SJSA1 (cell line): Measurements from ENCODE around the gene TBATA. TPM values are rescaled to one million over a fixed set of nuclear protein-coding genes. Genes with fewer than 3 reads are reported as not detected.

Experiments used
- DNase-seq, 2 experiments: peaks; one replicate each; pipeline ENCODE4 v3.0.0-alpha.2; 2015 to 2020; ENCODE audit warnings: low spot score in 2 of 2, low read depth in 1 of 2
- H3K27ac ChIP-seq: fragments of 250-450 bp; sonication (Bioruptor Pico); 2 replicates; pipeline ENCODE4 v1.5.1; 2020; ENCODE audit warnings: mild to moderate bottlenecking, moderate library complexity
- H3K27me3 ChIP-seq: fragments of 250-450 bp; sonication (Bioruptor Pico); replicated peaks from 2 replicates; pipeline ENCODE4 v1.5.1; 2020; ENCODE audit warnings: mild to moderate bottlenecking, moderate library complexity
- H3K36me3 ChIP-seq: fragments of 250-450 bp; sonication (Bioruptor Pico); 2 replicates; pipeline ENCODE4 v1.5.1; 2020; ENCODE audit warnings: mild to moderate bottlenecking
- H3K4me1 ChIP-seq: fragments of 250-450 bp; sonication (Bioruptor Pico); replicated peaks from 2 replicates; pipeline ENCODE4 v1.6.1; 2021; ENCODE audit warnings: mild to moderate bottlenecking
- H3K4me3 ChIP-seq: fragments of 250-450 bp; sonication (Bioruptor Pico); 2 replicates; pipeline ENCODE4 v1.5.1; 2020; ENCODE audit warnings: mild to moderate bottlenecking
- H3K9me3 ChIP-seq: fragments of 250-450 bp; sonication (Bioruptor Pico); replicated peaks from 2 replicates; pipeline ENCODE4 v1.5.1; 2020; ENCODE audit warnings: mild to moderate bottlenecking
- total RNA-seq: library from RNA; depleted of rRNA; stranded (reverse); fragments of >200 nt; shearing (Covaris generic); gene quantifications from 2 replicates; pipeline ENCODE4 v1.2.3, GENCODE V29; 2014

TBATA gene
- total RNA-seq, 1 experiment from 2014 or later: not detected

- Histone ChIP-seq H3K27me3 (no peaks in the 10 kb centered on the region), H3K4me1 (no peaks in the 10 kb centered on the region), H3K27ac (no peak overlapping the region), H3K36me3 (no peaks in the 10 kb centered on the region), H3K4me3 (no peak overlapping the region), H3K9me3 (no peaks in the 10 kb centered on the region)
- DNase-seq: no peak
These were observed 5.4 kb downstream of the TBATA start for GRCh38 chr10:70779511-70780369.

DNA sequence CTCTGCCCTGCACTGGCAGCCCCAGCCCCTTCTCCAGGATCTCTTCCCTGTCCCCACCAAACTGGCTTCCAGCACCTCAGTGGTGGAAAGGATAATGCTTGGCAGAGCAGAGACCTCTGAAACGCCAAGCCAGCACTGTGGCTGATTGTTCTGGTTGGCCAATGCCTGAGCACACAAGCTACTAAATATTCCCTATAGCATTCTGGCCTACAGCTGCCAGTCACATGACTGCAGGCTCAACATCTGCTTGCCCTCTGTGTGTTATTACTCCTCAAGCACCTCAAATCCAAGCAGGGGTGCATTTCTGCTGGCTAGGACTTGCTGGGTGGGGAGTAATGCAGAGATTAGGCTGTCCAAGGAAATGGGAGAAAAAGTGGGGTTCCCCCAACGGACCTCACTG lies 6.1 kb downstream of the TBATA start:
- DNase-seq: peak in 1 of 2 experiments; percentile 38
- no peak overlapping the region for H3K27ac ChIP-seq
- no peaks in the 10 kb centered on the region for H3K36me3 ChIP-seq
- H3K27me3 ChIP-seq: no peaks in the 10 kb centered on the region
- H3K9me3 ChIP-seq: no peaks in the 10 kb centered on the region
- no peak overlapping the region for H3K4me3 ChIP-seq
- H3K4me1 ChIP-seq: no peaks in the 10 kb centered on the region

GRCh38 chr10:70778267-70778924 lies 6.8 kb downstream of the TBATA start:
- Histone ChIP-seq H3K36me3 (no peaks in the 10 kb centered on the region), H3K27ac (no peak overlapping the region), H3K27me3 (no peaks in the 10 kb centered on the region), H3K4me1 (no peaks in the 10 kb centered on the region), H3K9me3 (no peaks in the 10 kb centered on the region), H3K4me3 (no peak overlapping the region)
- peak in 1 of 2 experiments; percentile 42 for DNase-seq

GRCh38 chr10:70777063-70777875 lies 7.9 kb downstream of the TBATA start:
- Histone ChIP-seq H3K4me1 (no peaks in the 10 kb centered on the region), H3K4me3 (no peak overlapping the region), H3K9me3 (no peaks in the 10 kb centered on the region), H3K36me3 (no peaks in the 10 kb centered on the region), H3K27me3 (no peaks in the 10 kb centered on the region), H3K27ac (no peak overlapping the region)
- peak in 1 of 2 experiments; percentile 38 for DNase-seq

- peak in 1 of 2 experiments; percentile 33 for DNase-seq
- H3K4me1 ChIP-seq: no peaks in the 10 kb centered on the region
- H3K9me3 ChIP-seq: no peaks in the 10 kb centered on the region
- no peaks in the 10 kb centered on the region for H3K36me3 ChIP-seq
- H3K4me3 ChIP-seq: no peak overlapping the region
- H3K27ac ChIP-seq: no peak overlapping the region
- H3K27me3 ChIP-seq: no peaks in the 10 kb centered on the region
These were observed 8.6 kb downstream of the TBATA start for GRCh38 chr10:70776455-70777005.

- H3K36me3 ChIP-seq: no peaks in the 10 kb centered on the region
These were observed 9.3 kb downstream of the TBATA start for GRCh38 chr10:70775679-70776454.

GRCh38 chr10:70774810-70775678 lies 10.1 kb downstream of the TBATA start:
- Histone ChIP-seq H3K27me3 (no peaks in the 10 kb centered on the region), H3K36me3 (no peaks in the 10 kb centered on the region), H3K4me3 (no peak overlapping the region), H3K4me1 (no peaks in the 10 kb centered on the region), H3K9me3 (no peaks in the 10 kb centered on the region), H3K27ac (no peak overlapping the region)
- peak in 1 of 2 experiments; percentile 28 for DNase-seq

More at GRCh38 chr10:70775679-70776454, 9.3 kb downstream of the TBATA start:
- H3K4me3 ChIP-seq: no peak overlapping the region
- H3K4me1 ChIP-seq: no peaks in the 10 kb centered on the region
- no peak overlapping the region for H3K27ac ChIP-seq
- DNase-seq: peak in 1 of 2 experiments; percentile 14
- no peaks in the 10 kb centered on the region for H3K9me3 ChIP-seq
- H3K27me3 ChIP-seq: no peaks in the 10 kb centered on the region

DNA sequence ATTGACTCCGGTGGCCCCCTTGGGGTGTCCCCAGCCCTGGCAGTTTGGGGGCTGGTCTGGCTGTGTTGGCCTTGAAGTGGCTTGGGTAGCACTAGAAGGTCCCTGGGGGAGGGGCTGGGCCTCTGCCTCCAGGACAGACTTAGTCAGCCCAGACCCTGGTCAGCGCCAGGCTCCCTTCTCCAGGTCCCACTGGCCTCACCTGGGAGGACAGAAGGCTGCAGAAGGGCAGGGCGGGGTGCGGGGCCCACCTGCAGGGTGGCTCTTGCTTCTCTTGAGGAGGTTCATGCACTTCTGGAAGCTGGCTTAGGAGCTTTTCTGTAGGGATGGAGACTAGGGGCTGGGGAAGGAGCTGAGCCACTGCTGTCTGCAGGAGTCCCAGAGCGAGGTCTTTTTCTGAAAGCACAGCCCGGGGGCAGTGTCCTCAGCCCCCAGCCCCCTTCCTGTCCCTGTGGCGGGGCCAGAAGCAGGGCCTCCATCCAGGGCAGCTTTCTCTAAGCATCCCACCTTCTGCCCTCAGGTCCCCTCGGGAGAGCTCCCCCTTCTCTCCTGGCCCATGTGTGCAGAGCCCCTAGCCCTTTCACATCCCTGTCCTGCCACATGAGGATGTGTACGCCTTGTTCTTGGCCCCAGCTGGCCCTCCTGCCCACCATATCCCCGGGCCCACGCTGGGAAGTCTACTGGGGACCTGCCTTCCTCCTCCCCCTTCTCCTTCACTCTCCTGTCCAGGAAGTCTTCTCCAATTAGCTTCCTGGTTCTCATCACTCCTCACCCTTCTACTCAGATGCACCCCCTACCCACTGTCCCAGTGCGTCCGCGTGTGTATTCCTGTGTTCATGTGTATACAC lies 11.0 kb downstream of the TBATA start:
- Histone ChIP-seq H3K4me1 (no peaks in the 10 kb centered on the region), H3K27ac (no peak overlapping the region), H3K27me3 (no peaks in the 10 kb centered on the region), H3K9me3 (no peaks in the 10 kb centered on the region), H3K4me3 (no peak overlapping the region), H3K36me3 (no peaks in the 10 kb centered on the region)
- DNase-seq: no peak

GRCh38 chr10:70773461-70773860 lies 11.7 kb downstream of the TBATA start:
- H3K27ac ChIP-seq: no peak overlapping the region
- H3K36me3 ChIP-seq: no peaks in the 10 kb centered on the region
- H3K27me3 ChIP-seq: no peaks in the 10 kb centered on the region
- DNase-seq: no peak
- no peak overlapping the region for H3K4me3 ChIP-seq
- H3K4me1 ChIP-seq: no peaks in the 10 kb centered on the region
- H3K9me3 ChIP-seq: no peaks in the 10 kb centered on the region

DNA sequence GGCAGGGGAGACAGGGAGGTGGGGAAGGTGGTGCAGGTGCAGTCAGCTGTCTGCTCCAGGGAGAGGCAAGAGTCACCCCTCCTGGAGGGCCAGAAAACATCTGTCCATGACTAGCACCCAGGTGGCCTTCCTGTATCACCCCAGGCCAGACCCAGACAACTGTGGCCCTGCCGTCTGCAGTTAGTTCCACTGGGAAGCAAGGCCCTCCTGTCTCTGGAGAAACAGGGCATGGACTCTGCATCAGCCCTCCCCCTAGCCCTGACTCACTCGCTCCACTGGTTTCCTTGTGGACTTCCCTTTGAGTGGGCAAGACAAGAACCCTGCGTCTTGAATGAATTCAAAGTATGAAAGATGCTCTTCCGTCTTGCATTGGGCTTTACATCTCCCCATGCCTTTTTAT lies 12.6 kb downstream of the TBATA start:
- Histone ChIP-seq H3K4me3 (no peak overlapping the region), H3K9me3 (no peaks in the 10 kb centered on the region), H3K27ac (no peak overlapping the region), H3K36me3 (no peaks in the 10 kb centered on the region), H3K4me1 (no peaks in the 10 kb centered on the region), H3K27me3 (no peaks in the 10 kb centered on the region)
- DNase-seq: no peak

DNA sequence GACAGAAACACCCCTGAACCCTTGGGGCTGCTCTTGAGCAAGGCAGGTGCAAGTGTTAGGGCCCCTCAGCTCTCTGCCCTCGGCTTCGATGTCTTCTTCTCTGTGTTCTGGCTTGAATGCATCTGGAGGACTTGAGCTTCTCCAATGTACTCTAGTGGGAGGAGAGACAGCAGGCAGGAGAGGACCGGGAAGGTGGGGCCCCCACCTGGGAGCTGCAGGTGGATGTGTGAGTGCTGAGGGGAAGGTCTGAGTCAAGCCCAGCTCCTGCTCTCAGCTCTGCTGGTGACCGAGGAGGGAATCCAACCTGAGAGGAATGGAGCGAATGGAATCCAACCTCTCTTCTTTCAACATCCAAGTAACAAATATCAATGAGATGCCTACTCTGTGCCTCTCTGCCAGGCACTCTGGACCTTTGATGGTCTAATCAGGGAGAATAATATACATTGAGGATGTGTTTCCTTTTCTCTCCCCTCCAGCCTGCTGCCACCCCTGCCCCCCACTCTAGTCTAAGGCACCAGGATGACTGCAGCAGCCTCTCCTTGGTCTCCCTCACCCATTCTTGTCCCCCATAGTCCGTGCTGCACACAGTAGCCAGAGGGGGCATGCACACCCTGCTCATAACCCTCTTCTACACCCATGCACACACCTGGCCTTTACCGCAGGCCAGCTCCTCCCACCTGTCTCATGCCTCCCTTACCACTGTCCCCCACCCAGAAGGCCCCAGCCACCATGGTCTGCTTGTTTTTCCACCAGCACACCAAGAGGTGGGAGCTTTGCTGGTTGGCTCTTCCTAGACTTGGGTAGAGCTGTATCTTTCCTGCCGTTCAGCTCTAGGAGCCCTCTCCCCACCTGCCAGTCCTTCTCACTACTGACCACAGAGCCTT lies 13.6 kb downstream of the TBATA start:
- no peak overlapping the region for H3K4me3 ChIP-seq
- H3K27ac ChIP-seq: no peak overlapping the region
- H3K9me3 ChIP-seq: no peaks in the 10 kb centered on the region
- no peaks in the 10 kb centered on the region for H3K4me1 ChIP-seq
- no peak for DNase-seq
- no peaks in the 10 kb centered on the region for H3K36me3 ChIP-seq
- H3K27me3 ChIP-seq: 0 out of 2 replicates have a peak, but pooled peaks cover 3% of the 10 kb centered on the region
